DND-41 (cell line): ENCODE results near the gene CD109.

ENCODE experiments used
- ATAC-seq: fragments of 200-7000 bp; cut with Tn5 transposase; 3 replicates; pipeline ENCODE4 v1.9.1; 2021; ENCODE audit warnings: low read depth; ENCODE audit not compliant: insufficient read depth
- DNase-seq: peaks from one replicate; pipeline ENCODE4 v3.0.0-alpha.2; 2020
- H2AFZ ChIP-seq: 2 replicates; pipeline ENCODE4 v1.6.0; 2012; ENCODE audit warnings: low read depth, low read length
- H3K27ac ChIP-seq: 2 replicates; pipeline ENCODE4 v1.5.1; 2012; ENCODE audit warnings: low read length, inconsistent platforms
- H3K27me3 ChIP-seq: fragments of 200-600 bp; sonication (generic); 2 replicates; pipeline ENCODE4 v1.6.0; 2012; ENCODE audit warnings: low read length, mild to moderate bottlenecking, inconsistent platforms; ENCODE audit not compliant: insufficient read depth, poor library complexity
- H3K36me3 ChIP-seq: 2 replicates; pipeline ENCODE4 v1.5.1; 2012; ENCODE audit warnings: low read length, inconsistent platforms; ENCODE audit not compliant: insufficient read depth
- H3K4me1 ChIP-seq: 2 replicates; pipeline ENCODE4 v1.5.1; 2012; ENCODE audit warnings: mild to moderate bottlenecking, low read length; ENCODE audit not compliant: insufficient read depth
- H3K4me2 ChIP-seq: 2 replicates; pipeline ENCODE4 v1.6.0; 2012; ENCODE audit warnings: mild to moderate bottlenecking, moderate library complexity, low read length, inconsistent platforms; ENCODE audit not compliant: insufficient read depth
- H3K4me3 ChIP-seq, 2 experiments: fragments of 200-600 bp in 1 of 2; shearing (Covaris generic) in 1 of 2; 2 replicates each; pipeline ENCODE4 v1.5.1; 2012 to 2016; ENCODE audit warnings: inconsistent platforms in 2 of 2, low read length in 2 of 2, mild to moderate bottlenecking in 2 of 2, low read depth in 1 of 2, moderate library complexity in 1 of 2
- H3K79me2 ChIP-seq: 2 replicates; pipeline ENCODE4 v1.6.0; 2012; ENCODE audit warnings: low read length, inconsistent platforms; ENCODE audit not compliant: insufficient read depth
- H3K9ac ChIP-seq: 2 replicates; pipeline ENCODE4 v1.6.0; 2012; ENCODE audit warnings: low read depth, mild to moderate bottlenecking, inconsistent platforms, low read length, moderate library complexity
- H3K9me3 ChIP-seq: 2 replicates; pipeline ENCODE4 v1.5.1; 2012; ENCODE audit warnings: low read length, moderate library complexity, mild to moderate bottlenecking, inconsistent platforms; ENCODE audit not compliant: insufficient read depth, severe bottlenecking
- H4K20me1 ChIP-seq: 2 replicates; pipeline ENCODE4 v1.6.0; 2012; ENCODE audit warnings: low read length; ENCODE audit not compliant: insufficient read depth
- EZH2 ChIP-seq: IDR thresholded peaks from 3 replicates; pipeline ENCODE4 v1.6.1; 2012; ENCODE audit warnings: borderline replicate concordance, low read depth, mild to moderate bottlenecking, moderate library complexity, low read length, inconsistent platforms; ENCODE audit not compliant: severe bottlenecking
- TF ChIP-seq, protein P1 (sequence below): IDR thresholded peaks from 2 replicates; pipeline ENCODE4 v1.5.1; 2012; ENCODE audit warnings: borderline replicate concordance, low read length, moderate library complexity, mild to moderate bottlenecking; ENCODE audit not compliant: poor library complexity, severe bottlenecking; ENCODE audit errors: extremely low read depth

The CD109 gene

DNA sequence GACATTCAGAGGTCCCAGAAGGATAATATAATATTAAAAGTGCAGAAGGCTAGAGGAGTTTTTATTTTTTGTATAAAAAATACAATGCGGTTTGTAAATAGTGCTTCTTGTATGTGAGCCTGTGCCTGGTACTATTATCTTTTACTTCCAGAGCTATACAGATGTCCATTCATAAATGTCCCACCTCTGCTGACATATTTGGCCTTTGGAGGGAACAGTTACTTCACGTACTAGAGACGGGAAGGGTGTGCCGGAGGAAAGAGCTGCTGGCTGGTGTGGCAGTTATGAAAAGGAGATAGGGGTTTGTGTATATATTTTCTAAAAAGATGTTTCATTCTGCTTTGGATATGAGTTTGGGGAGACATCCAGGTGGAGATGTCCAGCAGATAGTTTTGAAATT, 8.8 kb downstream of the CD109 start:
- H3K9ac ChIP-seq: no peak overlapping the region
- no peak overlapping the region for H2AFZ ChIP-seq
- H3K4me3 ChIP-seq: no peak overlapping the region
- DNase-seq: no peak
- no peak overlapping the region for H3K4me2 ChIP-seq
- H4K20me1 ChIP-seq: no peaks in the 10 kb centered on the region
- H3K36me3 ChIP-seq: no peaks in the 10 kb centered on the region; the same call in 1 of the 2 replicates
- TF ChIP-seq EZH2: no peak
- TF ChIP-seq, protein P1, sequence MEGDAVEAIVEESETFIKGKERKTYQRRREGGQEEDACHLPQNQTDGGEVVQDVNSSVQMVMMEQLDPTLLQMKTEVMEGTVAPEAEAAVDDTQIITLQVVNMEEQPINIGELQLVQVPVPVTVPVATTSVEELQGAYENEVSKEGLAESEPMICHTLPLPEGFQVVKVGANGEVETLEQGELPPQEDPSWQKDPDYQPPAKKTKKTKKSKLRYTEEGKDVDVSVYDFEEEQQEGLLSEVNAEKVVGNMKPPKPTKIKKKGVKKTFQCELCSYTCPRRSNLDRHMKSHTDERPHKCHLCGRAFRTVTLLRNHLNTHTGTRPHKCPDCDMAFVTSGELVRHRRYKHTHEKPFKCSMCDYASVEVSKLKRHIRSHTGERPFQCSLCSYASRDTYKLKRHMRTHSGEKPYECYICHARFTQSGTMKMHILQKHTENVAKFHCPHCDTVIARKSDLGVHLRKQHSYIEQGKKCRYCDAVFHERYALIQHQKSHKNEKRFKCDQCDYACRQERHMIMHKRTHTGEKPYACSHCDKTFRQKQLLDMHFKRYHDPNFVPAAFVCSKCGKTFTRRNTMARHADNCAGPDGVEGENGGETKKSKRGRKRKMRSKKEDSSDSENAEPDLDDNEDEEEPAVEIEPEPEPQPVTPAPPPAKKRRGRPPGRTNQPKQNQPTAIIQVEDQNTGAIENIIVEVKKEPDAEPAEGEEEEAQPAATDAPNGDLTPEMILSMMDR: no peak
- H3K9me3 ChIP-seq: no peaks in the 10 kb centered on the region
- no peak overlapping the region for H3K27ac ChIP-seq
- no peaks in the 10 kb centered on the region for H3K4me1 ChIP-seq
- ATAC-seq: no peak
- no peaks in the 10 kb centered on the region for H3K27me3 ChIP-seq
- no peaks in the 10 kb centered on the region for H3K79me2 ChIP-seq

DNA sequence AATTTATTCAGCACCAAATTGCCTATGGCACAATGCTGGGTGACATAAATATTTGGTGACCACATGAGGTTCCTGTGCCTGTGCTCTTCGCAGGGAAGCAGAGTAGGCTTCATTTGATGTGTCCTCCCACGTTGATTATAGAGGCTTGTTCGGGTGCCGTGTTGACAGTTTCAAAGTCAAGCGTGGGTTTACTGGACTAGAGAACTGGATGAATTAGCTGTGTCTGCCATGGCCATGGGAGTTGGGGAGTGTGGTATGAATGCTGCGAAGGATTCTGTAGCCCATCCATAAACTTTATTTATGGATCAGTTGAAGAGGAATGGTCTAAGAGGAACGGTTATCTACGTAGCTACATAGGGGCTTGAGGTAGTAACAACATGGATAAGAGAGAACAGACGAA, 11.0 kb downstream of the CD109 start:
- ATAC-seq (no peak), DNase-seq (no peak)
- Histone ChIP-seq H3K9ac (no peak overlapping the region), H3K36me3 (no peaks in the 10 kb centered on the region; the same call in 1 of the 2 replicates), H3K27ac (no peak overlapping the region), H3K27me3 (no peaks in the 10 kb centered on the region), H3K79me2 (no peaks in the 10 kb centered on the region), H3K4me1 (no peaks in the 10 kb centered on the region), H4K20me1 (no peaks in the 10 kb centered on the region), H2AFZ (no peak overlapping the region), H3K4me3 (no peak overlapping the region), H3K9me3 (no peaks in the 10 kb centered on the region), H3K4me2 (no peak overlapping the region)
- no peak for TF ChIP-seq EZH2
- TF ChIP-seq, protein P1: no peak

DNA sequence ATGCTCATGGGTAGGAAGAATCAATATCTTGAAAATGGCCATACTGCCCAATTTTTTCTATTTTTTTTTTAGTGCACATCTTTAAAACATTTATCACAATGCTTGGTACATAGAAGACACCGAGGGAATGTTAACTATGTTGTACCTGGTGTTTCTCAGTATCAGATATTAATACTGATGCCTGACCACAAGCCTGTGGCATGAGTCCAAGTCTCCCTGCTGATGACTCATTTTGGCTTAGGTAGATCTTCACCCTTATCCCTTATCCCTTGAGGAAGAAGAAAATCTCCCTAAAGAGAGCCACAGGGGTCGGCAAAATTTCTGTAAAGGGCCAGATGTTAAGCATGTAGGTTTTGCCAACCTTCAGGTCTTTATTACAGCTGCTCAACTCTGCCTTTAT, 14.5 kb downstream of the CD109 start:
- Histone ChIP-seq H3K9me3 (no peaks in the 10 kb centered on the region), H3K9ac (no peak overlapping the region), H3K4me1 (no peaks in the 10 kb centered on the region), H3K36me3 (no peaks in the 10 kb centered on the region; the same call in 1 of the 2 replicates), H3K4me2 (no peak overlapping the region), H4K20me1 (no peaks in the 10 kb centered on the region), H3K4me3 (no peak overlapping the region), H2AFZ (no peak overlapping the region), H3K79me2 (no peaks in the 10 kb centered on the region), H3K27ac (no peak overlapping the region), H3K27me3 (no peaks in the 10 kb centered on the region)
- ATAC-seq (no peak), DNase-seq (no peak)
- TF ChIP-seq EZH2: no peak

DNA sequence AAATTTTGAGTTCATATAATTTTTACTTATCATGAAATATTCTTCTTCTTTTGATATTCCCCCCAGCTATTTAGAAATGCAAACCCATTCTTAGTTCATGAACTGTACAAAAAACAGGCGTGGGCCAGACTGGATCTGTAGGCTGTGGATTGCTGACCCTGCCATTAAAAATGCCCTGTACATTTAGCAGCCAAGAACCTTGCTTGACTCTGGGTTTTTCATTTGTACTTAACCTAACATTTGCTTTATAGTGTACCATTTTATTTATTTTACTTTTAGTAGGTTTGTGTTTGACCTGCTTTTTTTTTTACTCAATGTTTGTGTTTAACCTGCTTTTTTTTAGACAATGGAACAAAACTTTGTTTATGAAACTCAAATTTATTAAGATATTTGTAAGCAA, 14.9 kb downstream of the CD109 start:
- Histone ChIP-seq H3K79me2 (no peaks in the 10 kb centered on the region), H3K36me3 (no peaks in the 10 kb centered on the region; the same call in 1 of the 2 replicates), H3K4me2 (no peak overlapping the region), H4K20me1 (no peaks in the 10 kb centered on the region), H3K27ac (no peak overlapping the region), H3K9ac (no peak overlapping the region), H2AFZ (no peak overlapping the region), H3K4me3 (no peak overlapping the region), H3K27me3 (no peaks in the 10 kb centered on the region), H3K9me3 (no peaks in the 10 kb centered on the region), H3K4me1 (no peaks in the 10 kb centered on the region)
- ATAC-seq: no peak
- TF ChIP-seq, protein P1: no peak
- TF ChIP-seq EZH2: no peak
- no peak for DNase-seq
